HepG2 (cell line): ENCODE measurements around the gene FAM162A. TPM values are rescaled to one million over a fixed set of nuclear protein-coding genes. Genes with fewer than 3 reads are reported as not detected.

Experiments used
- ATAC-seq: fragments of 200-7000 bp; cut with Tn5 transposase; 3 replicates; pipeline ENCODE4 v1.9.1; 2020; ENCODE audit warnings: mild to moderate bottlenecking, moderate library complexity
- BruUV-seq: library from RNA; stranded (reverse); fragments of 400-500 nt; replicated peaks from 2 replicates; lab custom pipeline; 2021; lab: Mats Ljungman, UMichigan
- CTCF ChIA-PET: fragments of 300-600 bp; formaldehyde crosslinking; extraction: SDS; loops from one replicate; lab custom pipeline; 2021; ENCODE audit warnings: low total read pairs, inconsistent platforms, low intra/inter-chr PET ratio; lab: Yijun Ruan, JAX
- POLR2A ChIA-PET: fragments of 350-600 bp; sonication (Branson Sonifier 250); formaldehyde crosslinking; loops from one replicate; lab custom pipeline; 2020; ENCODE audit warnings: antibody characterized with exemption, inconsistent platforms; lab: Yijun Ruan, JAX
- DNase-seq: peaks from one replicate; pipeline ENCODE4 v3.0.0-alpha.2; 2015; ENCODE audit warnings: low spot score
- FAIRE-seq: peaks from 3 replicates; lab custom pipeline; 2011; peaks lifted over from hg19 to GRCh38; lab: Jason Lieb, UNC
- H2AFZ ChIP-seq: one replicate; pipeline ENCODE4 v1.6.1; 2011; ENCODE audit warnings: low read length, inconsistent platforms
- H3K27ac ChIP-seq: fragments of 300-600 bp; 3 replicates; pipeline ENCODE4 v1.8.0; 2011; ENCODE audit warnings: mixed run types, mild to moderate bottlenecking, mixed read lengths, low read length, inconsistent platforms; ENCODE audit not compliant: insufficient read depth; ENCODE audit errors: extremely low read length
- H3K27me3 ChIP-seq, 2 experiments: fragments of 200-600 bp in 1 of 2; 2 replicates in 1 of 2; 3 replicates in 1 of 2; pipeline versions ENCODE4 v1.6.0 to v1.8.0; 2011; ENCODE audit warnings: low read length in 2 of 2, mild to moderate bottlenecking in 2 of 2, moderate library complexity in 2 of 2, inconsistent platforms in 1 of 2; ENCODE audit not compliant: insufficient read depth in 2 of 2, control insufficient read depth in 1 of 2
- H3K36me3 ChIP-seq, 2 experiments: fragments of 200-600 bp in 1 of 2; replicated peaks in 1 of 2; 2 replicates in 1 of 2; 3 replicates in 1 of 2; pipeline versions ENCODE4 v1.5.1 to v1.8.0; 2011; ENCODE audit warnings: low read length in 2 of 2, inconsistent platforms in 1 of 2; ENCODE audit not compliant: insufficient read depth in 2 of 2, control insufficient read depth in 1 of 2
- H3K4me1 ChIP-seq: 2 replicates; pipeline ENCODE4 v1.5.1; 2012; ENCODE audit warnings: low read length, inconsistent platforms; ENCODE audit not compliant: insufficient read depth
- H3K4me2 ChIP-seq: 2 replicates; pipeline ENCODE4 v1.6.0; 2011; ENCODE audit warnings: low read depth, low read length, inconsistent platforms
- H3K4me3 ChIP-seq, 3 experiments: fragments of 200-600 bp in 1 of 3; sonication (generic), shearing (Covaris generic) in 1 of 3; replicated peaks in 1 of 3; 2 replicates each; pipeline ENCODE4 v1.5.1; 2011 to 2016; ENCODE audit warnings: low read length in 3 of 3, inconsistent platforms in 2 of 3, low read depth in 2 of 3, mild to moderate bottlenecking in 2 of 3, control low read depth in 1 of 3, mixed read lengths in 1 of 3; ENCODE audit not compliant: insufficient read depth in 1 of 3
- H3K79me2 ChIP-seq: one replicate; pipeline ENCODE4 v1.6.1; 2011; ENCODE audit warnings: low read length, inconsistent platforms; ENCODE audit not compliant: insufficient read depth
- H3K9ac ChIP-seq: 2 replicates; pipeline ENCODE4 v1.6.0; 2011; ENCODE audit warnings: mild to moderate bottlenecking, low read depth, low read length, inconsistent platforms; ENCODE audit not compliant: insufficient read depth
- H3K9me3 ChIP-seq: 2 replicates; pipeline ENCODE4 v1.5.1; 2012; ENCODE audit warnings: mild to moderate bottlenecking, low read length
- H4K20me1 ChIP-seq: 2 replicates; pipeline ENCODE4 v1.6.0; 2011; ENCODE audit warnings: inconsistent platforms, mild to moderate bottlenecking, low read length, moderate library complexity; ENCODE audit not compliant: insufficient read depth
- ASH2L ChIP-seq: fragments of 300-600, 200-600 bp; sonication (generic); IDR thresholded peaks from 2 replicates; pipeline ENCODE4 v1.7.0; 2017; ENCODE audit warnings: low read depth, mild to moderate bottlenecking, moderate library complexity, mixed read lengths, low read length; ENCODE audit not compliant: insufficient read length
- BORCS8-MEF2B ChIP-seq: sonication (generic); formaldehyde crosslinking; IDR thresholded peaks from 2 replicates; pipeline ENCODE4 v1.8.0; 2022; ENCODE audit warnings: mild to moderate bottlenecking, missing genetic modification reagents
- CHD2 ChIP-seq: IDR thresholded peaks from 2 replicates; pipeline ENCODE4 v1.6.1; 2011; ENCODE audit warnings: low read depth, low read length, improper control_type of control experiment
- MAF1 ChIP-seq: sonication (generic); formaldehyde crosslinking; IDR thresholded peaks from 2 replicates; pipeline ENCODE4 v1.5.0; 2020; ENCODE audit warnings: missing genetic modification reagents, borderline replicate concordance
- MLLT10 ChIP-seq: sonication (generic); formaldehyde crosslinking; IDR thresholded peaks from 2 replicates; pipeline ENCODE4 v1.4.0; 2020; ENCODE audit warnings: missing genetic modification reagents
- NFYC ChIP-seq: IDR thresholded peaks from 2 replicates; pipeline ENCODE4 v1.6.1; 2016; ENCODE audit warnings: missing genetic modification reagents, missing compliant biosample characterization
- PAX8 ChIP-seq: sonication (generic); formaldehyde crosslinking; IDR thresholded peaks from 2 replicates; pipeline ENCODE4 v1.8.0; 2022; ENCODE audit warnings: mild to moderate bottlenecking, missing genetic modification reagents, borderline replicate concordance
- RBAK ChIP-seq: sonication (generic); formaldehyde crosslinking; IDR thresholded peaks from 2 replicates; pipeline ENCODE4 v1.5.1; 2020; ENCODE audit warnings: mild to moderate bottlenecking, missing genetic modification reagents
- SIN3A ChIP-seq: IDR thresholded peaks from 2 replicates; pipeline ENCODE4 v1.6.1; 2011; ENCODE audit warnings: low read depth, mild to moderate bottlenecking, control low read depth, low read length, borderline replicate concordance
- TEAD2 ChIP-seq: sonication (generic); formaldehyde crosslinking; IDR thresholded peaks from 2 replicates; pipeline ENCODE4 v1.9.0; 2021; ENCODE audit warnings: missing genetic modification reagents
- TP53 ChIP-seq: sonication (generic); formaldehyde crosslinking; conservative IDR thresholded peaks from 2 replicates; pipeline ENCODE4 v1.4.0; 2020; ENCODE audit warnings: missing genetic modification reagents
- ZHX2 ChIP-seq, 2 experiments: sonication (generic) in 1 of 2; formaldehyde crosslinking in 1 of 2; IDR thresholded peaks; 2 replicates each; pipeline versions ENCODE4 v1.6.1 to v1.9.0; 2014 to 2022; ENCODE audit warnings: antibody characterized with exemption in 1 of 2, borderline replicate concordance in 1 of 2, inconsistent platforms in 1 of 2, low read depth in 1 of 2, missing genetic modification reagents in 1 of 2
- ZSCAN22 ChIP-seq: sonication (generic); formaldehyde crosslinking; IDR thresholded peaks from 2 replicates; pipeline ENCODE4 v1.4.0; 2020; ENCODE audit warnings: mild to moderate bottlenecking, missing genetic modification reagents
- ZZZ3 ChIP-seq: sonication (generic); formaldehyde crosslinking; IDR thresholded peaks from 2 replicates; pipeline ENCODE4 v1.4.0; 2020; ENCODE audit warnings: missing genetic modification reagents, mild to moderate bottlenecking, borderline replicate concordance
- WGBS: methylation state at CpG from one replicate; pipeline ENCODE4 v1.1.6; 2017; ENCODE audit warnings: low lambda C conversion rate; 5-methylcytosine and 5-hydroxymethylcytosine counted together
- in situ Hi-C: cut with HindIII; loops from 2 replicates; pipeline ENCODE4 v1.10.0; 2017; ENCODE audit warnings: low pct_unique_long_range_greater_than_20kb; ENCODE audit not compliant: extremely low pct_ligation_motif_present
- intact Hi-C: fragments of 100-400 bp; cut with micrococcal nuclease; formaldehyde crosslinking; loops from one replicate; pipeline ENCODE4 v1.10.0; 2022; ENCODE audit not compliant: unreplicated experiment
- polyA plus RNA-seq, 8 experiments: library from polyadenylated mRNA; depleted of rRNA in 3 of 8; stranded (reverse) in 7 of 8; unstranded in 1 of 8; fragments of >200 nt; fragmentation: Illumina TruSeq in 4 of 8; extraction: Trizol in 4 of 8; gene quantifications; 2 replicates each; pipeline versions ENCODE4 v1.2.1 to v1.2.3, GENCODE V29; 2011 to 2016; ENCODE audit warnings: low read depth in 4 of 8, missing spikeins in 1 of 8, mixed read lengths in 1 of 8; ENCODE audit not compliant: insufficient read depth in 1 of 8
- total RNA-seq, 5 experiments: library from RNA; depleted of rRNA; stranded (reverse); fragments of >200 nt; fragmentation: Illumina TruSeq; extraction: Trizol; gene quantifications; 2 replicates each; pipeline ENCODE4 v1.2.3, GENCODE V29; 2016; ENCODE audit warnings: low read depth in 1 of 5

FAM162A gene
- total and polyA plus RNA-seq, 2 of the 13 experiments (the other 11 are each of a cell fraction or from before 2014, with no cell fraction given) = 115 to 155 TPM

GRCh38 chr3:122410111-122410510 is 26.1 kb downstream of the FAM162A start:
- H3K4me3 ChIP-seq = no peak overlapping the region
- peaks cover 19% of the 10 kb centered on the region for H3K4me1 ChIP-seq
- no peak overlapping the region for H3K27ac ChIP-seq
- H2AFZ ChIP-seq = no peak overlapping the region
- no peak for ATAC-seq
- H3K9ac ChIP-seq = no peak overlapping the region
- POLR2A ChIA-PET = no interaction called here
- no peaks in the 10 kb centered on the region for H3K9me3 ChIP-seq
- no peak for FAIRE-seq
- in situ Hi-C loops (no loop called here), intact Hi-C loops (no loop called here)
- CTCF ChIA-PET = no interaction called here
- no peaks in the 10 kb centered on the region; a peak in 1 of 5 replicates for H3K27me3 ChIP-seq
- no peaks in the 10 kb centered on the region; the same call in 1 of the 2 replicates for H4K20me1 ChIP-seq
- H3K36me3 ChIP-seq = peaks cover 18 to 62% of the 10 kb centered on the region in 2 experiments
- peaks cover 13% of the 10 kb centered on the region for H3K79me2 ChIP-seq
- H3K4me2 ChIP-seq = no peak overlapping the region
- no TSS peak for BruUV-seq
- no peak for TF ChIP-seq BORCS8-MEF2B
- no peak for TF ChIP-seq CHD2
- no peak for TF ChIP-seq RBAK (CRISPR knock-in tag)
- TF ChIP-seq MLLT10 (CRISPR knock-in tag) = no peak
- TF ChIP-seq MAF1 (CRISPR knock-in tag) = no peak
- no peak for TF ChIP-seq ZHX2 (IDR thresholded peaks at IDR 0.05; ENCODE audit: low read depth)
- no peak for TF ChIP-seq ZHX2 (CRISPR knock-in tag; IDR thresholded peaks at IDR 0.05; ENCODE audit: borderline replicate concordance)
- no peak for TF ChIP-seq SIN3A
- no peak for TF ChIP-seq ASH2L
- no peak for TF ChIP-seq NFYC (CRISPR knock-in tag)
- no peak for TF ChIP-seq TP53
- no peak for TF ChIP-seq ZZZ3
- TF ChIP-seq TEAD2 = no peak
- TF ChIP-seq PAX8 = no peak
- TF ChIP-seq ZSCAN22 (CRISPR knock-in tag) = no peak
- no peak for DNase-seq
- WGBS = 96% methylated on average over 4 of the region's 4 CpGs
